Pancreas (tissue), 10 donors: ENCODE measurements around the gene GPR78. TPM values are rescaled to one million over a fixed set of nuclear protein-coding genes. Genes with fewer than 3 reads are reported as not detected.

Source experiments
- ATAC-seq, 4 donors: fragments of 200-7000 bp; cut with Tn5 transposase; one replicate each; pipeline versions ENCODE4 v1.8.0 to v1.9.1; 2020; ENCODE audit warnings: mild to moderate bottlenecking in 4 of 4, moderate library complexity in 4 of 4
- DNase-seq, 6 donors: peaks; one replicate each; pipeline ENCODE4 v3.0.0-alpha.2; 2020
- FAIRE-seq: peaks from 2 replicates; lab custom pipeline; 2012; peaks lifted over from hg19 to GRCh38; lab: Jason Lieb, UNC
- H3K27ac ChIP-seq, 4 donors: fragments of 200-600 bp; sonication (generic); 1 replicate in 3 of 4; 2 replicates in 1 of 4; pipeline versions ENCODE4 v1.5.0 to v1.8.0; 2020
- H3K27me3 ChIP-seq, 4 donors: fragments of 200-600 bp; one replicate each; pipeline ENCODE4 v1.8.0; 2021
- H3K36me3 ChIP-seq, 3 donors: fragments of 200-600 bp; sonication (generic) in 1 of 3; one replicate each; pipeline versions ENCODE4 v1.5.0 to v1.8.0; 2020 to 2021
- H3K4me1 ChIP-seq, 3 donors: fragments of 200-600 bp; one replicate each; pipeline ENCODE4 v1.8.0; 2021
- H3K4me3 ChIP-seq, 4 donors: fragments of 200-600 bp; sonication (generic) in 2 of 4; one replicate each; pipeline versions ENCODE4 v1.5.0 to v1.8.0; 2020 to 2021
- H3K9me3 ChIP-seq, 4 donors: fragments of 200-600 bp; one replicate each; pipeline ENCODE4 v1.8.0; 2021
- CTCF ChIP-seq, 4 donors: fragments of 200-600 bp; sonication (generic) in 3 of 4; IDR thresholded peaks; one replicate each; pipeline versions ENCODE4 v1.5.0 to v1.8.0; 2021; ENCODE audit warnings: antibody characterized with exemption in 4 of 4
- WGBS, 2 donors: extraction: QIAGEN DNeasy Blood & Tissue Kit; methylation state at CpG; one replicate each; pipeline ENCODE4 v1.1.7; 2013; 5-methylcytosine and 5-hydroxymethylcytosine counted together
- intact Hi-C, 3 donors: fragments of 100-400 bp; cut with DNase I; formaldehyde crosslinking; loops; one replicate each; pipeline versions ENCODE4 v1.11.1 to v1.14.2; 2022
- polyA plus RNA-seq, 2 donors: library from polyadenylated mRNA; stranded (reverse); fragments of 200-250 nt; gene quantifications; one replicate each; pipeline ENCODE4 v1.2.3, GENCODE V29; 2013
- total RNA-seq, 6 donors: library from RNA; stranded (reverse); fragmentation: NEBNext Ultra II Directional in 4 of 6; extraction: Animal tissue kit (Norgen Biotek cat#: 25700) in 4 of 6; gene quantifications; one replicate each; pipeline versions ENCODE4 v1.2.1 to v1.2.4, GENCODE V29; 2021 to 2023
- donor health status: healthy with polysubstance abuse.
- donor health status: DM: no; HTN: no; CAD: no; lungs with moderate emphysema.
- donor health status: DM: no; HTN: no; CAD: no.
- donor health status: control.
- donor health status: control.
- donor health status: Bipolar disorder and iron deficiency.
- donor health status: DM: yes; HTN: yes; CAD: no.
- donor health status: DM: no; HTN: no; CAD: no.
- donor health status: DM: no; HTN: no; CAD: no.
- donor health status: DM: yes; HTN: yes; CAD: no.

GPR78 gene
- total and polyA plus RNA-seq, 8 donors: 0.02 to 0.04 TPM; not detected in 6

- Histone ChIP-seq H3K27me3 (no peaks in the 10 kb centered on the region), H3K27ac (no peak overlapping the region), H3K36me3 (no peaks in the 10 kb centered on the region), H3K4me1 (no peaks in the 10 kb centered on the region), H3K9me3 (no peaks in the 10 kb centered on the region), H3K4me3 (no peak overlapping the region)
- no peak for TF ChIP-seq CTCF (IDR thresholded peaks at IDR 0.05)
- DNase-seq: peak in 1 of 6 donors; percentile 35
- intact Hi-C loops: loop anchor here in 2 of 3 donors (10.0 kb wide), 1 partner anchor 306 kb away; no protein-coding TSS in a partner anchor
- WGBS, 2 donors: 46 to 54% methylated on average over 5 of the region's 5 CpGs
- ATAC-seq: no peak
- FAIRE-seq: no peak
These were observed 28.7 kb downstream of the GPR78 start for GRCh38 chr4:8608714-8609391.

- Histone ChIP-seq H3K27ac (no peak overlapping the region), H3K9me3 (no peaks in the 10 kb centered on the region), H3K4me1 (no peaks in the 10 kb centered on the region), H3K4me3 (no peak overlapping the region), H3K36me3 (no peaks in the 10 kb centered on the region), H3K27me3 (no peaks in the 10 kb centered on the region)
- ATAC-seq (no peak), FAIRE-seq (no peak), DNase-seq (peak in 1 of 6 donors; percentile 53)
- 56 to 71% methylated on average over 6 of the region's 6 CpGs for WGBS, 2 donors
- TF ChIP-seq CTCF (IDR thresholded peaks at IDR 0.05): no peak
- intact Hi-C loops: loop anchor here in 2 of 3 donors (10.0 kb wide), 1 partner anchor 305 kb away; no protein-coding TSS in a partner anchor
These were observed 29.2 kb downstream of the GPR78 start for GRCh38 chr4:8609406-8609805.

GRCh38 chr4:8609824-8610350 lies 29.7 kb downstream of the GPR78 start:
- intact Hi-C loops: loop anchor here in 2 of 3 donors (10.0 kb wide), 2 partner anchors 275 to 305 kb away; no protein-coding TSS in a partner anchor
- no peak for ATAC-seq
- H3K27me3 ChIP-seq: no peaks in the 10 kb centered on the region
- FAIRE-seq: no peak
- H3K36me3 ChIP-seq: no peaks in the 10 kb centered on the region
- no peaks in the 10 kb centered on the region for H3K9me3 ChIP-seq
- 42 to 45% methylated on average over 9 of the region's 9 CpGs for WGBS, 2 donors
- TF ChIP-seq CTCF (IDR thresholded peaks at IDR 0.05): no peak
- no peak overlapping the region for H3K27ac ChIP-seq
- H3K4me3 ChIP-seq: no peak overlapping the region
- H3K4me1 ChIP-seq: no peaks in the 10 kb centered on the region
- DNase-seq: peak in 1 of 6 donors; percentile 32

GRCh38 chr4:8610858-8611616 lies 30.8 kb downstream of the GPR78 start:
- WGBS, 2 donors: 50 to 51% methylated on average over 8 of the region's 8 CpGs
- FAIRE-seq (no peak), DNase-seq (peak in 1 of 6 donors; percentile 20), ATAC-seq (no peak)
- no peak for TF ChIP-seq CTCF (IDR thresholded peaks at IDR 0.05)
- Histone ChIP-seq H3K27me3 (no peaks in the 10 kb centered on the region), H3K9me3 (no peaks in the 10 kb centered on the region), H3K4me3 (no peak overlapping the region), H3K36me3 (no peaks in the 10 kb centered on the region), H3K4me1 (no peaks in the 10 kb centered on the region), H3K27ac (no peak overlapping the region)
- intact Hi-C loops: loop anchor here in 1 of 3 donors (10.0 kb wide), 1 partner anchor 274 kb away; no protein-coding TSS in a partner anchor
